Measurements from ENCODE around the gene RAD51D.

DNA sequence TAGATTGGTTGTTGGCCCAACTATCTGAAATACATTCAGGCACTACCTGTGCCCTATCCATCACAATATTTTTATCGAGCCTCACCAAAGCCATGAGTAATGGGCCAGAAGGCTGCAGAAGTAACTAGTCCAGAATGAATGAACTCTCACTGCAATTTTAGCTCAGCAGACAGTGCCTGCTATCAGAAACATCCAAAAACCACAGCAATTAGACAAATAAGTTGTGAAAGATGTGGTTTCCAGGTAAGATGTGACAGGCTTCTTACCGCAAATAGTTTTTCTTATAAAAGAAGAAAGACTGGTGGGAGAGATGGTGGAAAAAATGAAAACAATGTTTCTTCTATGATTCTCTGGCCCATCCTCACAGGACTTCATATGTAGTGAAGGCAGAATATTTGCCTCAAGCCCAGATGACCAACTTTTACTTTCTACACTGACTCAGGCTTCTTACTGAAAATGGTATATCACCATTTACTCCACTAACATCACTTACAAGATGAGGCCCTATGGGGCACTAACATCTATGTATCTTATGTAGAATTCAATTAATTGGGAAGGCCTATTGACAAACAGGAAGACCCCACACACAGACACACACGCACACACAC is 46.4 kb downstream of the RAD51D start:
- TF ChIP-seq, protein P1, sequence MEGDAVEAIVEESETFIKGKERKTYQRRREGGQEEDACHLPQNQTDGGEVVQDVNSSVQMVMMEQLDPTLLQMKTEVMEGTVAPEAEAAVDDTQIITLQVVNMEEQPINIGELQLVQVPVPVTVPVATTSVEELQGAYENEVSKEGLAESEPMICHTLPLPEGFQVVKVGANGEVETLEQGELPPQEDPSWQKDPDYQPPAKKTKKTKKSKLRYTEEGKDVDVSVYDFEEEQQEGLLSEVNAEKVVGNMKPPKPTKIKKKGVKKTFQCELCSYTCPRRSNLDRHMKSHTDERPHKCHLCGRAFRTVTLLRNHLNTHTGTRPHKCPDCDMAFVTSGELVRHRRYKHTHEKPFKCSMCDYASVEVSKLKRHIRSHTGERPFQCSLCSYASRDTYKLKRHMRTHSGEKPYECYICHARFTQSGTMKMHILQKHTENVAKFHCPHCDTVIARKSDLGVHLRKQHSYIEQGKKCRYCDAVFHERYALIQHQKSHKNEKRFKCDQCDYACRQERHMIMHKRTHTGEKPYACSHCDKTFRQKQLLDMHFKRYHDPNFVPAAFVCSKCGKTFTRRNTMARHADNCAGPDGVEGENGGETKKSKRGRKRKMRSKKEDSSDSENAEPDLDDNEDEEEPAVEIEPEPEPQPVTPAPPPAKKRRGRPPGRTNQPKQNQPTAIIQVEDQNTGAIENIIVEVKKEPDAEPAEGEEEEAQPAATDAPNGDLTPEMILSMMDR (IDR thresholded peaks at IDR 0.05; ENCODE audit: borderline replicate concordance, extremely low read depth, low read length, poor library complexity, severe bottlenecking) = no peak
- TF ChIP-seq EZH2 (IDR thresholded peaks at IDR 0.05; ENCODE audit: borderline replicate concordance, low read depth, low read length, severe bottlenecking) = no peak

Data from DND-41 (cell line).